Central memory CD8-positive, alpha-beta T cell (primary cell): ENCODE data around the gene CASP6.
A peak's percentile ranks its signal among the peaks of the same experiment; 100 is the strongest.

ENCODE experiments used
- ATAC-seq: fragments of 150-1000 bp; cut with Tn5 transposase; replicated peaks from 2 replicates; pipeline ENCODE4 v1.10.0; 2022; ENCODE audit warnings: mild to moderate bottlenecking, moderate FRiP score, moderate number of reproducible peaks; ENCODE audit not compliant: poor library complexity, severe bottlenecking; ENCODE audit errors: extremely low read depth
- DNase-seq, 2 donors: peaks; one replicate each; pipeline ENCODE4 v3.0.0; 2021; ENCODE audit warnings: low spot score in 2 of 2
- H3K27ac Mint-ChIP-seq: one replicate; pipeline ENCODE4 v1.8.0; 2022; ENCODE audit warnings: low read depth, mild to moderate bottlenecking, moderate library complexity, mixed read lengths
- H3K27me3 Mint-ChIP-seq: one replicate; pipeline ENCODE4 v1.8.0; 2022; ENCODE audit warnings: mixed read lengths
- H3K36me3 Mint-ChIP-seq: one replicate; pipeline ENCODE4 v1.8.0; 2022; ENCODE audit warnings: mild to moderate bottlenecking, moderate library complexity, mixed read lengths; ENCODE audit not compliant: insufficient read depth
- H3K4me1 Mint-ChIP-seq: one replicate; pipeline ENCODE4 v1.8.0; 2022; ENCODE audit warnings: mixed read lengths
- H3K4me3 Mint-ChIP-seq: one replicate; pipeline ENCODE4 v1.8.0; 2022; ENCODE audit warnings: mild to moderate bottlenecking, moderate library complexity, mixed read lengths
- H3K9me3 Mint-ChIP-seq: one replicate; pipeline ENCODE4 v1.8.0; 2022; ENCODE audit warnings: mixed read lengths

Gene CASP6

DNA sequence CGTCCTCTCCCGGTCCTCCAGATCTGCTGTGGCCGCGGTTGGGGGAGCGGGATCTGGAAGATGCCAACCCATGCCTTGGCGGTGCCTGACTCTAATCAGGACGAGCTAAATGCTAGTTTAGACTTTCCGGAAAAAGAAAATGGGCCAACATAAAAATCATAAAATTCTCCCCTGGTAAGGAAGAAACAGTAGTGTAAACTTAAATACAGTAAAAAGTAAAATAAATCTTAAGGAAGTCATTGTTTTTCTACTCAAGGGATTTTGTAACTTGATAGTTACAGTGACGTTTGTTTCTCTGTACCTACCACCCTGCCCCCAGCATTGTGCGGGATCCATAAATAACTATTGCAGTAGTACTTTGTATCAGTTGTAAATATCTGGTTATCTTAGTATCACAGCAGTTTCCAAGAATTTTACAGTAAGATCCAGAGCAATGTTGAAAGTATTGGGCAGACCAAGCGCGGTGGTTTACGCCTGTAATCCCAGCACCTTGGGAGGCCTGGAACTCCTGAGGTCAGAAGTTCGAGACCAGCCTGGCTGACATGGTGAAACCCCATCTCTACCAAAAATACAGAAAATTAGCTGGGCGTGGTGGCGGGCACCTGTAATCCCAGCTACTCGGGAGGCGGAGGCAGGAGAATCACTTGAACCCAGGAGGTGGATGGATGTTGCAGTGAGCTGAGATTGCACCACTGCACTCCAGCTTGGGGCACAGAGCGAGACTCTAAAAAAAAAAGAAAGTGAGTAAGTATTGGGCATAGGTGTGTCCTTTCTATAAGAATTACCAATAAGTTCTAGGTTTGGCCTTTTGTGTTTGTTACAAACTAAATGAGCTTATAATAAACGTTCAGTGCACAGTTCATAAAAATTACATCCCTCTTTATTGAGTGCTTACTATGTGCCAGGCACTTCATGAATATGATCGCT lies 27.6 kb upstream of the CASP6 start:
- DNase-seq (no peak), ATAC-seq (no peak)
- H3K9me3 Mint-ChIP-seq: no peaks in the 10 kb centered on the region
- no peak overlapping the region for H3K27ac Mint-ChIP-seq
- peak overlapping the region; percentile 80 for H3K4me3 Mint-ChIP-seq
- peaks cover 5% of the 10 kb centered on the region for H3K36me3 Mint-ChIP-seq
- peaks cover 6% of the 10 kb centered on the region for H3K4me1 Mint-ChIP-seq
- H3K27me3 Mint-ChIP-seq: no peaks in the 10 kb centered on the region

DNA sequence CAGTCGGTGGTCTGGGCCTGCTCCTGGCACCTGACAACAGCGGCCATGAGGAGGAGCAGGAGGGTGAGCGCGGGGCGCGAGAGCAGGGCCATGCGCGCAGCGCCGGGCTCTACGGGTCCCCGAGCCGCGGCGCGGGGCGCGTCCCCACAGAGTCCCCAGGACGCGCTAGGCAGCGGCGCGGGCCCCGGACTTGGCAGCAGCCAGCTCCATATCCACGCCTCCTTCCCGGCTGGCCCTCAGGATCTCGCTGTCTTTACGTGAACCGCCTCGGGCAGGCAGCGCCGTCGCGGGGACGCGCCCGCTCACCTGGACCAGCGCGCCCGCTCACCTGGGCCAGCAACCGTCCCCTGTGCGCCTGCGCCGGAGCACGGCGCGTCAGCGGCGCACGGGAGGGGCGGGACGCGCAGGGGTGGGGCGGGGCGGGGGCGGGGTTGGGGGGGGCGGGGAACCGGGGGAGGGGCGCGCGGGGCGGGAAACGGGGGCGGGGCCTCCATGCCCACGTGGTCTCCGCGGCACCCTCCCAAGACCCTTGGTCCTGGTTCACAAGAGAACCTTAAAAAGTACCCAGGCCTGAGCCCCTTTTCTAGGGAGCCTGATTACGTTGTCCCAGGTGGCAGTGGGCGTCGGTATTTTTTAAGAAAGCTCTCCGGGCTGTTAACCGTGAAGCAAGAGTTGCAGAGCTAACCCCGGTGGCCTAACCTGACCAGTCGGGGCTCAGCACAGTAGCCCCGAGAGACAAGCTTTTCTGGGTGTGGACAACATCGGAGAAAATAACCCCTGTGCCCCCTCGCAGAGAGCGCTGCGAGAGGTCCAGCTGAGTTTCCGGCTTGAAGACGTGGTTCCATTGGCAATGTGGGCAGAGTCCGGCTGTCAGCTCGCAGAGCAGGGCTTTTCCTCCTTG lies 26.7 kb upstream of the CASP6 start, which contains the start of gene PLA2G12A:
PLA2G12A (minus strand) TSS at position 353 of the 901 bp plus-strand sequence; CDS start at position 92, 261 bp downstream.
- DNase-seq (peak; percentile 65 to 73), ATAC-seq (peak; percentile 84)
- Mint-ChIP-seq H3K9me3 (no peaks in the 10 kb centered on the region), H3K4me3 (peak within 1 kb of the TSS; percentile 80), H3K4me1 (peaks cover 6% of the 10 kb centered on the region), H3K36me3 (peaks cover 5% of the 10 kb centered on the region), H3K27ac (peak within 1 kb of the TSS; percentile 72), H3K27me3 (no peaks in the 10 kb centered on the region)

DNA sequence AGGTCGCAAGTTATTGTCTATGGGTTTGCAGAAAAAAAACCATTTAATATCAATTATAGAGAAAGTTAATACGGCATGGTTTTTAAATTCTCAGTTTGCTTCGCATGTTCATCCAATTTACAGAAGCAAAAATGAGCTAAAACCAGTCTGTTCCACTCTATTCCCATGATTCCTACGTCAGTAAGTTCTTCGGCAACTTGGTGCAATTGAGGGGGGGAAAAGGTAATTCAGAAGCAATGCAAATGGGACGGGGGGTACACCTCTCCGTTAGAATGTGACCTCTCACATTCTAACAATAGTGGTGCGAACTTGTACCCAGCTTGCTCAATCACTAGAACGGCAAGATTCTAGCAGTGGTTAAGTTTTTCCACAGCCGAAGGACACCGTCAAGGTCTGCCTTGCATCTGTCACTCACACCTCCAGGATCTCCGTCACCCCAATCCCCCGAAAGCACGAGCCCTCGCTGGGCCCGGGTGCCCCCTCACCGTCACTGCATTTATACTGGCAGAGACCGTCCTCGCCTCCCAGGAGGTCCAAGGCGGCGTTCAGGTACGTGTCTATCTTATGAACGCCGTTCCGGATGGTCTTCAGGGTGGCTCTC lies 26.0 kb upstream of the CASP6 start:
- ATAC-seq (peak; percentile 5), DNase-seq (no peak)
- H3K27ac Mint-ChIP-seq: peak overlapping the region; percentile 72
- peaks cover 5% of the 10 kb centered on the region for H3K36me3 Mint-ChIP-seq
- no peaks in the 10 kb centered on the region for H3K27me3 Mint-ChIP-seq
- H3K4me1 Mint-ChIP-seq: peaks cover 6% of the 10 kb centered on the region
- no peaks in the 10 kb centered on the region for H3K9me3 Mint-ChIP-seq
- peak overlapping the region; percentile 80 for H3K4me3 Mint-ChIP-seq

DNA sequence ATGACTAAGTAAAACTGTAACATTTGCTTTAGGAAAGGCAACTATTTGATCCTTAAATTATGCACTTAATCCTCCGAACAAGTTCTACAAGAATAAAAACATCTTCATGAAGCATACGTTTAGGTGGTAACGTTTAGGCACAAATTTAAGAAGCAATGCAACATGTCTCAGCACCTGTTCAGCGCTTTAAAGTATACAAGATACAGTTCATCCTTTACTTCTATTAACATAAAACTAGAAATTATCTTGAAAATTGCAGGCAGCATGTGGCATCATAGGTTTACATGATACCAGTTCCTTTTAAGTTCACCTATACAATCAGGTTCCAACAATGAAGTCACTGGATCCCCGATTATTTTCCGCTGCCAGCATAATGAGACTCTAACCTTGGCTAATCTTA lies 25.1 kb upstream of the CASP6 start:
- no peak for ATAC-seq
- peaks cover 6% of the 10 kb centered on the region for H3K4me1 Mint-ChIP-seq

DNA sequence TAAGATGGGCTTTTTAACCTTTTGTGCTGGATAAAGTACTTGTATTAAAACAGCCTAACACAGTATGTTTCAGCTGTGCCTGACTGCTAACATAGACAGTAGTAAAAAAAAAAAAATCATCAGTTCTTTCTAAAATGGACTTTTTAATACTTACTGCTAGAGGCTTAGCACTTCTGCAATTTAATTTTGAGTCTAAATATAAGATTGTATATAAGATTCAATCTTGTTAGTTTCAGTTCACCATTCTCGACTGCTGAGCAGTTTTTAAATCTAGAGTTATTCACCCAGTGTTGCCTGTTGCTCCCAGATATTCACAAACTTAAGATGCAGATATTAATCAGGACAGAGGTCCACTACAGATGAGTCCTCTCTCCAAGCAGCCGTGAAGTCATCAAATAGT lies 19.9 kb upstream of the CASP6 start:
- Mint-ChIP-seq H3K4me1 (peaks cover 12% of the 10 kb centered on the region), H3K9me3 (no peaks in the 10 kb centered on the region), H3K27me3 (no peaks in the 10 kb centered on the region), H3K27ac (no peak overlapping the region), H3K36me3 (peaks cover 8% of the 10 kb centered on the region), H3K4me3 (no peak overlapping the region)
- ATAC-seq (no peak), DNase-seq (no peak)

More for the DNA sequence above, 25.1 kb upstream of the CASP6 start:
- no peak overlapping the region for H3K27ac Mint-ChIP-seq
- H3K27me3 Mint-ChIP-seq: no peaks in the 10 kb centered on the region
- H3K4me3 Mint-ChIP-seq: peak overlapping the region; percentile 80
- H3K36me3 Mint-ChIP-seq: peaks cover 5% of the 10 kb centered on the region
- H3K9me3 Mint-ChIP-seq: no peaks in the 10 kb centered on the region
- no peak for DNase-seq

DNA sequence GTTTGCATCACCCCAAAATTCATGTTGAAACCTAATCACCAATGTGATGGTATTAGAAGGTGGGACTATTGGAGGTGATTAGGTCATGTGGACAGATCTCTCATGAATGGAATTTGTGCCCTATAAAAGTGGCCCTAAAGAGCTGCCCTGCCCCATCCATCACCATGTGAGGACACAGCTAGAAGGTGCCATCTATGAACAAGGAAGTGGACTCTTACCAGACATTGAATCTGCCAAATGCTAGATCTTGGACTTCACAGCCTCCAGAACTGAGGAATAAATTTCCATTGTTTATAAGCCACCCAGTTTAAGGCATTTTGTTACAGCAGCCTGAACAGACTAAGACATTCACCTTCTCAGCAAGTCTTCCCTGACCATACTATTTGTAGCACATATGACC lies 19.1 kb upstream of the CASP6 start:
- Mint-ChIP-seq H3K27me3 (no peaks in the 10 kb centered on the region), H3K9me3 (no peaks in the 10 kb centered on the region), H3K4me1 (peaks cover 6% of the 10 kb centered on the region), H3K36me3 (peaks cover 10% of the 10 kb centered on the region), H3K27ac (no peak overlapping the region), H3K4me3 (no peak overlapping the region)
- no peak for DNase-seq
- no peak for ATAC-seq

DNA sequence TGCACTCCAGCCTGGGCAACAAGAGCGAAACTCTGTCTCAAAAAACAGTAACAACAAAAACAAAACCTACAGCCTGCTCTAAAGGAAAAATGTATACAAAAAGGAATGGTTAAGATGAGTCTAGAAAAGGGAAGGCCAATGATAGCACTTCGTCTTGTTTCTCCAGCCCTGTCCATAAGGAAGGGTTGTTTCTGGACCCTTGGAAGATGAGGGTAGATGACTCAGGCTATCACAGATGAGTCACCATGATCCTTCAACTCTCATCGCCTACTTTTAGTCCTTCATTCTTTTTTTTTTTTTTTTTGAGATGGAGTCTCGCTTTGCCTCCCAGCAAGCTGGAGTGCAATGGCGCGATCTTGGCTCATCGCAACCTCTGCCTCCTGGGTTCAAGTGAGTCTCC lies 17.8 kb upstream of the CASP6 start:
- no peak overlapping the region for H3K27ac Mint-ChIP-seq
- no peak for ATAC-seq
- H3K4me3 Mint-ChIP-seq: no peak overlapping the region
- peaks cover 6% of the 10 kb centered on the region for H3K4me1 Mint-ChIP-seq
- H3K27me3 Mint-ChIP-seq: no peaks in the 10 kb centered on the region
- peaks cover 8% of the 10 kb centered on the region for H3K36me3 Mint-ChIP-seq
- no peaks in the 10 kb centered on the region for H3K9me3 Mint-ChIP-seq
- DNase-seq: no peak

DNA sequence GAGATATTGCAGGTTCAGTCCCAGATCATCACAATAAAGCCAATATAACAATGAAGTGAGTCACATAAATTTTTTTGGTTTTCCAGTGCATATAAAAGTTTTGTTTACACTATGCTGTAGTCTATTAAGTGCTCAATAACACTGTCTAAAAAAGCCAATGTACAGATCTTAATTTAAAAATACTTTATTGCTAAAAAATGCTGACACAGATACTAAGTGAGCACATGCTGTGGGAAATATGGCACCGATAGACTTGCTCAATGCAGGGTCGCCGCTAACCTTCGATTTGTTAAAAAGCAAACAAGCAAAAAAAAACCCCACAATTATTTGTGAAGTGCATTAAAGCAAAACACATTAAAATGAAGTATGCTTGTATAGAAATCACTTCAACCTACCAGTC lies 16.4 kb upstream of the CASP6 start:
- H3K27ac Mint-ChIP-seq: no peak overlapping the region
- no peak for ATAC-seq
- no peak for DNase-seq
- peaks cover 10% of the 10 kb centered on the region for H3K36me3 Mint-ChIP-seq
- H3K9me3 Mint-ChIP-seq: no peaks in the 10 kb centered on the region
- H3K4me1 Mint-ChIP-seq: peaks cover 6% of the 10 kb centered on the region
- no peaks in the 10 kb centered on the region for H3K27me3 Mint-ChIP-seq
- H3K4me3 Mint-ChIP-seq: no peak overlapping the region

DNA sequence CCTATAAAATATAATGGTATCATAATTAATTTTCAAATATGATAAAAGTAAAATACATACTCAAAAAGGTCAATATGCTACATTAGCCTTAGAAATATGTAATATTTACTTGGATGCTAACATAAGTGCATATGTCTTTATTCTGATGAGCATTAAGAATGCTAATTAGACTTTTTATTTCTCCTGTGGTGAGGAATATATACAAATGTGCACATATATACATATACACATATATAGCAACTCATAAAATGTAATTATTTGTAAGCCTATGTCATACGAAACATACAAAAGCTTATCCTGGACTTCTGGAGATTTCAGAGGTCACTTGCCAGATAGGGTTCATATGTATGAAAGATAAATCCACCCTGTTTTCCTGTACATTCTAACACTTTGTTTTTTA lies 15.5 kb upstream of the CASP6 start:
- Mint-ChIP-seq H3K27me3 (no peaks in the 10 kb centered on the region), H3K4me1 (peaks cover 6% of the 10 kb centered on the region), H3K4me3 (no peak overlapping the region), H3K9me3 (no peaks in the 10 kb centered on the region), H3K27ac (no peak overlapping the region), H3K36me3 (peaks cover 10% of the 10 kb centered on the region)
- DNase-seq: no peak
- no peak for ATAC-seq

DNA sequence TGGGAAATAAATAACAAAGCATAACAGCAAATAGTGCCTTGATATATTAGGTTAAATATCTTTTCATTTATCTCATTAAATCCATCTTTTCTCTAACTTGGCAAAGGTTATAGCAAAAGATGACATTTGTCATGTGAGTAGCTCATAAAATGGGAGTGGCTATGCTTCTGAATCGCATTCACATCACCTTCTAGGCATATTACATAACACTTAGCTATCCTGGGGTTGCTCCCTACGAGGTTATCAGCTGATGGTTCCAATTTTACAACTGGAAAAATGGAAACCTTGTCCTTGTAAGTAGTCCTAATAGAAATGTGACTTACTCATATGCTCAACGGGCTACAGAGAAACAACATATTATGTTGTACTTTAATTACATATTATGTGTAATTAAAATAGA lies 10.3 kb upstream of the CASP6 start:
- Mint-ChIP-seq H3K27ac (no peak overlapping the region), H3K4me1 (no peaks in the 10 kb centered on the region), H3K9me3 (no peaks in the 10 kb centered on the region), H3K36me3 (peaks cover 17% of the 10 kb centered on the region), H3K4me3 (no peak overlapping the region), H3K27me3 (no peaks in the 10 kb centered on the region)
- ATAC-seq (no peak), DNase-seq (no peak)

DNA sequence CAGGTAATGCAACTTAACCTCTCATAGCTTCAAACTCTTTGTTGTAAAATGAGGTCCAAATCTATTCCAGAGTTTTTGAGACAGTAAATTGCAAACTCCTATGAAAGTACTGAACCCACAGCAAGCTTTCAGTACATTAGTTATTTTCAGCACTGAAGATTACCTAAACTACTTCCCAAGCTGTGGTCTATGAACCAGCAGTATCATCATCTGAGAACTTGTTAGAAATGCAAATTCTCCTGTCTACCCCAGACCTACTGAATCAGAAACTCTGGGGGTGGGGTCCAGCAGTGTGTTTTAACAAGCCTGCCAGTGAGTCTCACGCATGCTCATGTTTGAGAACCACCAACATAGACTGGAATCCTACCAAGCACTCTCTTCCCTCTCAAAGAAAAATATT lies 5.7 kb upstream of the CASP6 start:
- H3K4me1 Mint-ChIP-seq: peaks cover 2% of the 10 kb centered on the region
- H3K9me3 Mint-ChIP-seq: no peaks in the 10 kb centered on the region
- H3K4me3 Mint-ChIP-seq: no peak overlapping the region
- no peak for ATAC-seq
- H3K36me3 Mint-ChIP-seq: peaks cover 12% of the 10 kb centered on the region
- no peak for DNase-seq
- H3K27ac Mint-ChIP-seq: no peak overlapping the region
- no peaks in the 10 kb centered on the region for H3K27me3 Mint-ChIP-seq

DNA sequence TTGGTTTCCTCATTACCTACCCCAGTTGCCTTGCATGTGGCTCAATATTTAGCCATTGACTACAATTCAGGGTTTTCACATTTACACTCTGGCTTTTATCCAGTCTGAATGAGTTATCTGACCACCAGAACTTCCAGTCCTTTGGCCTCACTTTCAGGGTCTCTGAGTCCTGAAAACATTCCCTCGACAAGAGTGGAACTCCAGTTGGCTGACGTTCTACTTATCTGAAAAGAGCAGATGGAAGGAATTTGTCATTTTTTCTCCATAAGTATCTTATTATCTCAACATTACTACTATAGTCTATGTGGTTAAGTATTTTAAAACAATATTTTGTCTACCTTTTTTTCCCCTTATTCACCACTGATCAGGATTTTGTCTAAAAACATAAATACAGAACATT lies 5.2 kb upstream of the CASP6 start:
- peaks cover 8% of the 10 kb centered on the region for H3K4me1 Mint-ChIP-seq
- H3K27ac Mint-ChIP-seq: no peak overlapping the region
- no peaks in the 10 kb centered on the region for H3K27me3 Mint-ChIP-seq
- ATAC-seq (no peak), DNase-seq (no peak)
- H3K4me3 Mint-ChIP-seq: no peak overlapping the region
- H3K9me3 Mint-ChIP-seq: no peaks in the 10 kb centered on the region
- peaks cover 12% of the 10 kb centered on the region for H3K36me3 Mint-ChIP-seq
